ENCODE measurements around the gene WAC.
"Not testable (repeated sequence)": the region's sequence is repeated elsewhere in the genome, so short reads cannot be mapped to it uniquely, and the experiment has no call there.

WAC gene

GRCh38 chr10:28532337-28533185 is at the start of gene WAC:
Gene WAC, plus strand, starts transcription at chr10:28533118. Its CDS starts 462 bp downstream, at chr10:28533580.
- peak; percentile 95 for DNase-seq (ENCODE audit: low read depth)
- TF ChIP-seq, protein P1, sequence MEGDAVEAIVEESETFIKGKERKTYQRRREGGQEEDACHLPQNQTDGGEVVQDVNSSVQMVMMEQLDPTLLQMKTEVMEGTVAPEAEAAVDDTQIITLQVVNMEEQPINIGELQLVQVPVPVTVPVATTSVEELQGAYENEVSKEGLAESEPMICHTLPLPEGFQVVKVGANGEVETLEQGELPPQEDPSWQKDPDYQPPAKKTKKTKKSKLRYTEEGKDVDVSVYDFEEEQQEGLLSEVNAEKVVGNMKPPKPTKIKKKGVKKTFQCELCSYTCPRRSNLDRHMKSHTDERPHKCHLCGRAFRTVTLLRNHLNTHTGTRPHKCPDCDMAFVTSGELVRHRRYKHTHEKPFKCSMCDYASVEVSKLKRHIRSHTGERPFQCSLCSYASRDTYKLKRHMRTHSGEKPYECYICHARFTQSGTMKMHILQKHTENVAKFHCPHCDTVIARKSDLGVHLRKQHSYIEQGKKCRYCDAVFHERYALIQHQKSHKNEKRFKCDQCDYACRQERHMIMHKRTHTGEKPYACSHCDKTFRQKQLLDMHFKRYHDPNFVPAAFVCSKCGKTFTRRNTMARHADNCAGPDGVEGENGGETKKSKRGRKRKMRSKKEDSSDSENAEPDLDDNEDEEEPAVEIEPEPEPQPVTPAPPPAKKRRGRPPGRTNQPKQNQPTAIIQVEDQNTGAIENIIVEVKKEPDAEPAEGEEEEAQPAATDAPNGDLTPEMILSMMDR (conservative IDR thresholded peaks at IDR 0.05; ENCODE audit: low read depth, low read length): peak; percentile 10
- peak within 1 kb of the TSS; percentile 96 for H3K4me3 ChIP-seq (ENCODE audit: low read depth, low read length)

GRCh38 chr10:28489206-28489605 is 43.7 kb upstream of the WAC start:
- TF ChIP-seq, protein P1 (conservative IDR thresholded peaks at IDR 0.05; ENCODE audit: low read depth, low read length): no peak
- no peak overlapping the region for H3K4me3 ChIP-seq (ENCODE audit: low read depth, low read length)
- no peak for DNase-seq (ENCODE audit: low read depth)

GRCh38 chr10:28490256-28490865 is 42.6 kb upstream of the WAC start:
- not testable (repeated sequence) for H3K4me3 ChIP-seq (ENCODE audit: low read depth, low read length); DNase-seq (ENCODE audit: low read depth)

DNA sequence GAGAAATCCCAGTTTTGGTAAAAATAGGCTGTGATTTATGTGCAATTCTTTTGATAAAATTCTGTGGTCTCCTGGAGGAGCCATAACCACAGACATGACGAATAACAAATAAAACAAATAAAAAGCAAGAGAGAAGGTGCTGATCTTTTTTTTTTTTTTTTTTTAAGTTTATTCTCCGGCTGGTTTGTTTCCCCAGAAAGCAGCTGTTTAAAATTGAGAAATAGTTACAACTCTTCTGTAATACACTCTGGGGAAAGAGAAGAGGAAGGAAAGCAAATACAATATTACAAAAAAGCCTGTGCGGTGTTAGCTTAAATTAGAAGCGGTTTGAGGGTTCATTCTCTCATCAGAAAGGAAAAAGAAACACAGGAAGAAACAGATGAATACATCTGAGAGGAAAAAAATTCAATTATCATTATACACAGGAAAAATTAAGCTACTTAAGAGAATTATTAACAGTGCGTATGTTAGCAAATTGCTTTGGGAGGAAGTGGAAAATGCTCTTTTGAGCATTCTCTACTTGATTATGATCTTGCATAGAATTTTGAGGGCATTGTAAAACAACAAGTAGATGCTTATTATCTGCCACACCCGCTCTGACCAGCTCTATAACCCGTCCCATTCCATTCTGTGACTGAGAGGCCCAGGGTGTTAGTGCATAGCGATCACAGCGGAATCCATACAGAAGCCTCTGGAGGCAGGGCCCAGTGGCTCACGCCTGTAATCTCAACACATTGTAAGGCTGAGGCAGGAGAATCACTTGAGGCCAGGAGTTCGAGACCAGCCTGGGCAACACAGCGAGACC is 40.6 kb upstream of the WAC start:
- H3K4me3 ChIP-seq (ENCODE audit: low read depth, low read length): no peak overlapping the region
- TF ChIP-seq, protein P1 (conservative IDR thresholded peaks at IDR 0.05; ENCODE audit: low read depth, low read length): no peak
- DNase-seq (ENCODE audit: low read depth): no peak

GRCh38 chr10:28494420-28494819 is 38.5 kb upstream of the WAC start:
- TF ChIP-seq, protein P1 (conservative IDR thresholded peaks at IDR 0.05; ENCODE audit: low read depth, low read length): no peak
- H3K4me3 ChIP-seq (ENCODE audit: low read depth, low read length): no peak overlapping the region
- DNase-seq (ENCODE audit: low read depth): no peak

- no peak overlapping the region for H3K4me3 ChIP-seq (ENCODE audit: low read depth, low read length)
- no peak for DNase-seq (ENCODE audit: low read depth)
- TF ChIP-seq, protein P1 (conservative IDR thresholded peaks at IDR 0.05; ENCODE audit: low read depth, low read length): no peak
Observed at GRCh38 chr10:28495084-28495483, 37.8 kb upstream of the WAC start.

GRCh38 chr10:28496017-28496416 is 36.9 kb upstream of the WAC start:
- no peak for DNase-seq (ENCODE audit: low read depth)
- TF ChIP-seq, protein P1 (conservative IDR thresholded peaks at IDR 0.05; ENCODE audit: low read depth, low read length): no peak
- H3K4me3 ChIP-seq (ENCODE audit: low read depth, low read length): no peak overlapping the region

Data from choroid plexus epithelial cell (primary cell).